ENCODE results near the gene C2CD4D. TPM values are rescaled to one million over a fixed set of nuclear protein-coding genes. Genes with fewer than 3 reads are reported as not detected.

The C2CD4D gene
- total RNA-seq, 1 donor from 2014 or later = not detected

GRCh38 chr1:151867765-151868411, 28.3 kb upstream of the C2CD4D start:
- intact Hi-C loops (cut with DNase I) = no loop called here
- no peak for TF ChIP-seq CTCF (IDR thresholded peaks at IDR 0.05)
- DNase-seq (ENCODE audit: low spot score in 2 of 2) = no peak
- Histone ChIP-seq H3K27ac (no peak overlapping the region), H3K36me3 (no peaks in the 10 kb centered on the region), H3K4me1 (no peaks in the 10 kb centered on the region), H3K9me3 (no peaks in the 10 kb centered on the region), H3K4me3 (no peak overlapping the region), H3K27me3 (no peaks in the 10 kb centered on the region)

- Histone ChIP-seq H3K9me3 (no peaks in the 10 kb centered on the region), H3K4me1 (no peaks in the 10 kb centered on the region), H3K27ac (no peak overlapping the region), H3K36me3 (no peaks in the 10 kb centered on the region), H3K4me3 (no peak overlapping the region), H3K27me3 (no peaks in the 10 kb centered on the region)
- no peak for DNase-seq (ENCODE audit: low spot score in 2 of 2)
- intact Hi-C loops (cut with DNase I) = no loop called here
- no peak for TF ChIP-seq CTCF (IDR thresholded peaks at IDR 0.05)
These were observed 27.7 kb upstream of the C2CD4D start for GRCh38 chr1:151867321-151867720.

GRCh38 chr1:151864411-151864810, 24.8 kb upstream of the C2CD4D start:
- H3K27me3 ChIP-seq = no peaks in the 10 kb centered on the region
- intact Hi-C loops (cut with DNase I) = no loop called here
- no peak overlapping the region for H3K4me3 ChIP-seq
- TF ChIP-seq CTCF (IDR thresholded peaks at IDR 0.05) = no peak
- no peak for DNase-seq (ENCODE audit: low spot score in 2 of 2)
- no peaks in the 10 kb centered on the region for H3K36me3 ChIP-seq
- H3K4me1 ChIP-seq = no peaks in the 10 kb centered on the region
- no peaks in the 10 kb centered on the region for H3K9me3 ChIP-seq
- H3K27ac ChIP-seq = no peak overlapping the region

- H3K27ac ChIP-seq = no peak overlapping the region
- no peak for TF ChIP-seq CTCF (IDR thresholded peaks at IDR 0.05)
- DNase-seq (ENCODE audit: low spot score in 2 of 2) = no peak
- no peaks in the 10 kb centered on the region for H3K27me3 ChIP-seq
- H3K4me1 ChIP-seq = no peaks in the 10 kb centered on the region
- intact Hi-C loops (cut with DNase I) = no loop called here
- no peaks in the 10 kb centered on the region for H3K36me3 ChIP-seq
- no peak overlapping the region for H3K4me3 ChIP-seq
- no peaks in the 10 kb centered on the region for H3K9me3 ChIP-seq
These were observed 23.0 kb upstream of the C2CD4D start for GRCh38 chr1:151862604-151863003.

- no peak overlapping the region for H3K27ac ChIP-seq
- H3K36me3 ChIP-seq = no peaks in the 10 kb centered on the region
- H3K9me3 ChIP-seq = no peaks in the 10 kb centered on the region
- TF ChIP-seq CTCF (IDR thresholded peaks at IDR 0.05) = no peak
- intact Hi-C loops (cut with DNase I) = no loop called here
- no peak overlapping the region for H3K4me3 ChIP-seq
- H3K4me1 ChIP-seq = peaks cover 0 to 2% of the 10 kb centered on the region in 2 donors
- DNase-seq (ENCODE audit: low spot score in 2 of 2) = no peak
- no peaks in the 10 kb centered on the region for H3K27me3 ChIP-seq
These were observed 21.0 kb upstream of the C2CD4D start for GRCh38 chr1:151860504-151861187.
